NCI-H2227 (cell line): ENCODE results near the gene GABBR2.
"Not testable (repeated sequence)": the region's sequence is repeated elsewhere in the genome, so short reads cannot be mapped to it uniquely, and the experiment has no call there.

Experiments
- DNase-seq: peaks from one replicate; lab custom pipeline; 2025; ENCODE audit not compliant: unreplicated experiment; lab: John Stamatoyannopoulos, UW

GABBR2 gene

DNA sequence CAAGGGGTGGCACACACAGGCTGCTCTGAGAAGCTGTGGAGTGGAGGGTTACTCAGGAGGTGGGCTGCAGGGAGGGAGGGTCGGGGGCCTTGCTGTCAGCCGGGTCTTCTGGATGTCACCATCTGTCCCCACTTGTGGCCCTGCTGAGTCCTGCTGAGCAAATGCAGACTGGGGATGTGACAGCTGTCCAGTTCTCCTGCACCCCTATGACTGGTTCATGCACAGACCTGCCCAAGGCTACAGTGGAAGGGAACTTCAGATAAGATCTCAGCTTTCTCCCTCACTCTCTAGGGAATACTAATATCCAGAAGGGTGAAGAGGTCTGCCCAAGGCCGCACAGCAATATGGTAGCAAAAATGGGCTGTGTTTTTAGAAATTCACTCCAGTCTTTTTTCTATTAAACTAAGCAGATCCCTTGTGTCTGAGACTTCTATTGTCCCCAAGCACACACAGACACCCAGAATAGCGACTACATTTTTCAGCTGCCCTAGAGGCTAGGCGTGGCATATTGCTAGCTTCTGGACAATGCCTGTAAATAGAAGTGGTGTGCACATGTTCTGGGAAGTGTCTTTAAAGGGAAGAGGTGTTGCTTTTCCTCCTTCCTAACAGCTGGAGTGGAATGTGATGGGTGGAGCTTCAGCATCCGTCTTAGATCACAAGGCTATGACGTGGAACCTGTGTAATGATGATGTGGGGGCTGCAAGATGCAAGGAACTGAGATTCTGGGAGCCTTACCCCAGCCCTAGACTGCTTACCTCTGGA, 402.2 kb downstream of the GABBR2 start:
- DNase-seq = no peak

- DNase-seq = no peak
Measured at GRCh38 chr9:98304381-98304780, 404.4 kb downstream of the GABBR2 start.

GRCh38 chr9:98303633-98304125, 405.1 kb downstream of the GABBR2 start:
- DNase-seq = no peak

- DNase-seq = no peak
Measured at GRCh38 chr9:98302938-98303632, 405.6 kb downstream of the GABBR2 start.

- DNase-seq = no peak
Measured at GRCh38 chr9:98302150-98302549, 406.6 kb downstream of the GABBR2 start.

DNA sequence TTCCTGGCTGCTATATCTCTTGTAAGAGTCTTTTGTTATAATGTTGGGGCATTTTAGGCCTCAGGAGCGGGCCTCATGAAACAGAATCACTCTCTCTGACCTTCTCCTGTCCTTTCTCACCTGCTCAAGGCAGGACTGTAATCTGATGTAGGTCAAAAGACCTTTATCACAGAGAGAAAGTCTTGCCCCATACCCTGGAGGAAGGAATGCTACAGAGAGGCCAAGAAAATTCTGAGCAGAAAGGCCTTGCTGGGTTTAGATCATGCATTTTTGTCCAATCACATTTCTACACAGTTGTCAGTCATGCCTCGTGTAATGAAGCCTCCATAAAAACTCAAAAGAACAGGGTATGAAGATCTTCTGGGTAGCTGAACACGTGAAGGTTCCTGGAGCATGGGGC, 408.1 kb downstream of the GABBR2 start:
- DNase-seq = no peak

GRCh38 chr9:98298476-98298875, 410.3 kb downstream of the GABBR2 start:
- no peak for DNase-seq

DNA sequence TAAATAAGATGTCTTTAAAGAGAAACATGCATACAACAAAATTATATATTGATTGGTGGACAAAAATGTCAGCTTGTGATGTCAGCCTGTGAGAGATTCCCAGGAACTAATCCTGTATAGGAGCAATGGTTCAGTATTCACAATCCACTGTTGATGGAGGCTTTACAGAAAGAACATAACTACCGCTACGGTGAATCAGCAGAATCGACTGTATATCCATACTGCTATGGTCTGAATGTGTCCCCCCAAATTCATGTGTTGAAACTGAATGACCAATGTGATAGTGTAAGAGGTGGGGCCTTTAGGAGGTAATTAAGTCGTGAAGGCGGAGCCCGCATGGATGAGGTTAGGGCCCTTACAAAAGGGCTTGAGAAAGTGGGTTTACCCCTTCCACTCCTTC, 412.9 kb downstream of the GABBR2 start:
- DNase-seq = no peak

DNA sequence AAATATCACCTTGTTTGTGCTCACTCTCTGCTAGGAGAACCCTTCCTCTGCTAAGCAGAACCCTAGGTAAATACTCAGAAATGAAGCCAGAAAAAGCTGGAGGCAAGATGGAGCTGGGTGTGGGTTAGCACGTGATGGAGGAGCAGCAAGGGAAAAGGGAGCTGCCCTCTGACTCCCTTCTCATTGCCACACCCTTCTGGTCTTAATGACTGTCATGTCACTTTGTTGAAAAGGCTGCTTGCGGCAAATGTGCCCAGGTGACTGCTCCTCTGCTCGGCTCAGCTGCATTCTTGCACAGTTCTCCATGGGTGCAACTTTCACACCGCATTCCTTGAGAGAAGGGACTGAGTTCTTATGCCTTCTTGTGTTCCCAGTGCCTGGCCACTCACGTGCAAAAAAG, 416.9 kb downstream of the GABBR2 start:
- no peak for DNase-seq

GRCh38 chr9:98290411-98290810, 418.3 kb downstream of the GABBR2 start:
- DNase-seq = no peak

DNA sequence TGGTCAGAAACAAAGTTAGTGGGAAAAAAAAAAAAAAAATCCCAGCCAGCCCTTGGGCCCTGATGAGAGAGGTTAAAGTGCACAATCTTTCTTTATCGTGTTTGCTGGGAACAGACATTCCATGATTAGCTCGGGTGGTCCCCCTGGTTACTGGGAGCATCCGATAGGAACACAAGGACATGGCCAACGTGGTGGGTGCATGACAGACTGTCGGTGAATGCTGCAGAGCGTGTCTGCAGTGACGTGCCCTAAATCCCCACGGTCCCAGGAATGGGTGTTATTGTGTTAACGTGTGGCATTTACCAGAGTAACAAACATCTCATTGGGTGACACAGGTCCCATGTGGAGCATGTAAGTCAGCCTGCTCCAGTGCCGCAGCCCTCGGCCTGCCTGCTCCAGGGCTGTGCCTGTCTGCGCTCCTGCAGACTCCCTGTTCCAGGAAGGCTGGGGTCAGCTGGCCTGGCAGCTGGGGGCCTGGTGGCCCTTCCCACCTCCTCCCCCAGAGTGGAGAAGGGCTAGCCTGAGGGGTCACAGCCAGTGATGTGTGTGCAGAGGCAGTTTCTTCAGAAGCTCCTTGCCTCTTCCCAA, 419.0 kb downstream of the GABBR2 start:
- DNase-seq = no peak

GRCh38 chr9:98288881-98289280, 419.9 kb downstream of the GABBR2 start:
- no peak for DNase-seq

GRCh38 chr9:98287384-98287783, 421.4 kb downstream of the GABBR2 start:
- DNase-seq = no peak

- DNase-seq = no peak
Measured at GRCh38 chr9:98285446-98285845, 423.3 kb downstream of the GABBR2 start.

DNA sequence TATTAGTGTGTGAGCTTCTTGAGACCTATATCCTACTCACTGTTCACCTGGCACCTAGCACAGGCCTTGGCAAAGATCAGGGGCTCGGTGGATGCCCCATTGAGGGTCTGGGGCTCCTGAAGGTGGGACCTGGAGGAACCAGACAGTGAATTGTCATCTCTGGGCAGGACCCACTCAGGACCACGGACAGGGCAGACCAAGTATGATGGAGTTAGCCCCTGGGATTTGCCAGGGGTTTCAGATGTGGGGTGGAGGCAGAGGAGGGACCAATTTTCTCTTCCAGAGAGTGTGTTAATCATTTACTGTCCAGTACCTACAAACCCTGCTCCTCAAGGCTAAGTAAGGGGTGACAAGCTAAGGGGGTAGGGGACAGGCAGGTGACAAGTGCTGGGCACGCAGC, 424.0 kb downstream of the GABBR2 start:
- no peak for DNase-seq

DNA sequence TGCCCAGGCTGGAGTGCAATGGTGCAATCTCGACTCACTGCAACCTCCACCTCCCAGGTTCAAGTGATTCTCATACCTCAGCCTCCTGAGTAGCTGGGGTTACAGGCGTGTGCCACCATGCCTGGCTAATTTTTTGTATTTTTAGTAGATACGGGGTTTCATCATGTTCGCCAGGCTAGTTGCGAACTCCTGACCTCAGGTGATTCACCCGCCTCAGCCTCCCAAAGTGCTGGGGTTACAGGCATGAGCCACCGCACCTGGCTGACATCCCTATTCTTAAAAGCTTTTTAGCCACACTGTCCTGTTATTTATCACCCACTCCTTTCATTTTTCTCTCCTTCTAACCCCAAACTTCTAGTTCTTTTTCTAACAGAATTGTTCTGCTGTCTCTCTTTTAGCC, 425.6 kb downstream of the GABBR2 start:
- not testable (repeated sequence) for DNase-seq

DNA sequence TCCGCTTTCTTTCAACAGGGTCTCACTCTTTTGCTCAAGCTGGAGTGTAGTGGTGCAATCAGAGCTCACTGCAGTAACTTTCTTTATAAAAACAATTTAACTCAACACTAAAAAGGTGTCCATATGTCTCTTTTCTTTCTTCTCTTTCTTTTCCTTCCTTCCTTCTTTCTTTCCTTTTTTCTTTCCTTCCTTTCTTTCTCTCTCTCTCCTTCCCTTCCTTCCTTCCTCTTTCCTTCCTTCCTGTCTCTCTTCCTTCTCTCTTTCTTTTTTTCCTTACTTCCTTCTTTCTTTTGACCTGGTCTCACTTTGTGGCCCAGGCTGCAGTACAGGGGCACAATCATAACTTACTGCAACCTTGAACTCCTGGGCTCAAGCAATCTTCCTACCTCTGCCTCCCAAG, 427.5 kb downstream of the GABBR2 start:
- DNase-seq = no peak

DNA sequence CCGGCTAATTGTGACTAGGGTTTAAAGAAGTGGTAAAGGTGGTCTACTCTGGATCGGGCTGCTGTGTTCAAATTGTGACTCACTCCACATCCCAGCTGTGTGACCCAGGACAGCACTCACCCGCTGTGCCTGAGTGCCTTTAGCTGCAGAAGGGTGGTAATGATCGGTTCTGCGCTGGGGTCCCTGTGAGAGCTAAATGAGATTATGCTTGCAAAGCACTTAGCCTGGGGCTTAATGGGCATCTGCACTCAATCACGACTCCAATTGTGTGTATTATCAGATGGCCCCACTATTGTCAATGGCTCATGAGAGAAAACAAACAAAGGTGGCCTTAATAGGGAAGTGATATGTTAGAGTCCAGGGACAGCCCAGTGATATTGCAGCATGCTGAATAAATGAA, 428.2 kb downstream of the GABBR2 start:
- peak; percentile 80 for DNase-seq

GRCh38 chr9:98280162-98280561, 428.6 kb downstream of the GABBR2 start:
- DNase-seq = no peak

DNA sequence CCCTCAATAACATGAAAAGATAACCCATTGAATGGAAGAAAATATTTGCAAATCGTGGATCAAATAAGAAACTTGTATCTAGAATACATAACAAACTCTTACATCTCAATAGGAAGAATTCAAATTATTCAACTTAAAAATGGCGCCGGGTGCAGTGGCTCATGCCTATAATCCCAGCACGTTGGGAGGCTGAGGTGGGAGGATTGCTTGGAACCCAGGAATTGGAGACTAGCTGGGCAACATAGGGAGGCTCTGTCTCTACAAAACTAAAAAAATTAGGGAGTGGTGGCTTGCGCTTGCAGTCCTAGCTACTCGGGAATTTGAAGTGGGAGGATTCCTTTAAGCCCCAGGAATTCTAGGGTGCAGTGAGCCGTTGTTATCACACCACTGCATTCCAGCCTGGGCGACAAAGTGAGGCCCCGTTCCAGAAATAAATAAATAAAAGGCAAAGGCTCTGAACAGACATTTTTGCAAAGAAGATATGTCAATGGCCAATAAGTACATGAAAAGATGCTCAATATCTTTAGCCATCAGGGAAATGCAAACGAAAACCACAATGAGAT, 431.7 kb downstream of the GABBR2 start:
- no peak for DNase-seq

- no peak for DNase-seq
Measured at GRCh38 chr9:98275159-98275558, 433.6 kb downstream of the GABBR2 start.

- DNase-seq = no peak
Measured at GRCh38 chr9:98272083-98272482, 436.7 kb downstream of the GABBR2 start.
